ENCODE results near the gene KRT85. TPM values are rescaled to one million over a fixed set of nuclear protein-coding genes. Genes with fewer than 3 reads are reported as not detected.
"Not testable (repeated sequence)": the region's sequence is repeated elsewhere in the genome, so short reads cannot be mapped to it uniquely, and the experiment has no call there.

The KRT85 gene
- total RNA-seq, 6 experiments from 2014 or later: not detected

GRCh38 chr12:52317468-52318052 is 49.7 kb downstream of the KRT85 start:
- Mint-ChIP-seq H3K27ac (no peak overlapping the region), H3K4me3 (no peak overlapping the region), H3K27me3 (ENCODE audit: insufficient read depth) (peaks cover 43% of the 10 kb centered on the region), H3K4me1 (ENCODE audit: low read depth) (no peaks in the 10 kb centered on the region), H3K9me3 (no peaks in the 10 kb centered on the region), H3K36me3 (ENCODE audit: low read depth) (no peaks in the 10 kb centered on the region)
- TF ChIP-seq CTCF (IDR thresholded peaks at IDR 0.05): no peak
- DNase-seq: no peak

- Mint-ChIP-seq H3K9me3 (no peaks in the 10 kb centered on the region), H3K27ac (no peak overlapping the region), H3K4me1 (ENCODE audit: low read depth) (peaks cover 2% of the 10 kb centered on the region; the same call in 1 of the 2 replicates), H3K36me3 (ENCODE audit: low read depth) (no peaks in the 10 kb centered on the region), H3K27me3 (ENCODE audit: insufficient read depth) (peaks cover 37% of the 10 kb centered on the region), H3K4me3 (no peak overlapping the region)
- TF ChIP-seq CTCF (IDR thresholded peaks at IDR 0.05): no peak
- no peak for DNase-seq
These were observed 50.6 kb downstream of the KRT85 start for GRCh38 chr12:52316701-52317100.

DNA sequence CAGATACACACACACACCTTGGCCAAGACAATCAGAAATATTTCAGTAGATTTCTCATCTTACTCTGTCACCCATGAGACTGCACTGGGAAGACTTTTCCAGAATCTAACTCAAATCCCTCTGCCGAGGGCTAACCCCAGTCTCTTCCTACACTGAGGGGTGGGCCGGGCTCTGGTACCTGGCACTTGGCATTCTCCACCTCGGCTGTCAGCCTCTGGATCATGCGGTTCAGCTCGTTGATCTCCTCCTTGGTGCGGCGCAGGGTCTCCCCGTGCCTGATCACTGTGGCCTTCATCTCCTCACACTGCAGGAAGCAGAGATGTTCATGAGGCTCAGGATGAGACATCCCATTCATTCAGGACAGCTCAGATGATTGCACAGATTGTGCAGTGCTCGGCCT is 51.0 kb downstream of the KRT85 start:
- Mint-ChIP-seq H3K4me1 (ENCODE audit: low read depth) (peaks cover 6% of the 10 kb centered on the region; the same call in 1 of the 2 replicates), H3K9me3 (no peaks in the 10 kb centered on the region), H3K36me3 (ENCODE audit: low read depth) (no peaks in the 10 kb centered on the region), H3K4me3 (no peak overlapping the region), H3K27me3 (ENCODE audit: insufficient read depth) (peaks cover 36% of the 10 kb centered on the region), H3K27ac (no peak overlapping the region)
- DNase-seq: no peak
- no peak for TF ChIP-seq CTCF (IDR thresholded peaks at IDR 0.05)

DNA sequence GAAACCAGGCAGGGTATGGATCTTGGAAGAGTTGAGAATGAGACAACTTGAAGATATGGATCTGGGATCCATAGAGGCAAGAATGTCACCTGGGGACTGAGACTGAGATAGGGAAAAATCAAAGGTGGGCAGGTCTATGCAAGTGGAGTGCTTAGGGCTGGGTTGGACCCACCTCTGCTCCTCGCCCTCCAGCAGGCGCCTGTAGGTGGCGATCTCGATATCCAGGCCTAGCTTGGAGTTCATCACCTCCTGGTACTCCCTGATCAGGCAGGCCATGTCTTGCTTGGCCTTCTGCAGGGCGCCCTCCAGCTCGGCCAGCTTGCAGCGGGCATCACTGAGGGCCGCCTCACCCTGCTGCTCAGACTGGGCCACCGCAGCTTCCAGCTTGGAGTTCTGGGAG is 51.6 kb downstream of the KRT85 start:
- not testable (repeated sequence) for H3K4me3 Mint-ChIP-seq; DNase-seq; H3K27ac Mint-ChIP-seq; H3K9me3 Mint-ChIP-seq; H3K36me3 Mint-ChIP-seq (ENCODE audit: low read depth)
- TF ChIP-seq CTCF (IDR thresholded peaks at IDR 0.05): peak; percentile 61
- Mint-ChIP-seq H3K27me3 (ENCODE audit: insufficient read depth) (peaks cover 36% of the 10 kb centered on the region), H3K4me1 (ENCODE audit: low read depth) (peaks cover 12% of the 10 kb centered on the region; the same call in 1 of the 2 replicates)

GRCh38 chr12:52314511-52314910 is 52.8 kb downstream of the KRT85 start:
- H3K4me1 Mint-ChIP-seq (ENCODE audit: low read depth): peaks cover 15% of the 10 kb centered on the region; the same call in 1 of the 2 replicates
- no peak for DNase-seq
- no peak overlapping the region for H3K27ac Mint-ChIP-seq
- H3K36me3 Mint-ChIP-seq (ENCODE audit: low read depth): no peaks in the 10 kb centered on the region
- no peak overlapping the region for H3K4me3 Mint-ChIP-seq
- TF ChIP-seq CTCF (IDR thresholded peaks at IDR 0.05): peak; percentile 18; the same call in 1 of the 2 replicates
- H3K27me3 Mint-ChIP-seq (ENCODE audit: insufficient read depth): peaks cover 37% of the 10 kb centered on the region
- H3K9me3 Mint-ChIP-seq: no peaks in the 10 kb centered on the region
